ENCODE data around the gene LAMTOR3. TPM values are rescaled to one million over a fixed set of nuclear protein-coding genes. Genes with fewer than 3 reads are reported as not detected.

LAMTOR3 gene
- total and polyA plus RNA-seq, 2 experiments from 2014 or later = 64.3 to 68.1 TPM

- peak overlapping the region; percentile 85 for H2AFZ ChIP-seq
- H3K4me1 ChIP-seq (ENCODE audit: insufficient read depth) = peaks cover 13% of the 10 kb centered on the region
- WGBS, 2 experiments (ENCODE audit: low coverage in 1 of 2, low lambda C conversion rate in 2 of 2, missing lambda C conversion rate in 2 of 2) = 1 to 4% methylated on average over 9 to 12 of the region's 12 CpGs
- H3K9me3 ChIP-seq (ENCODE audit: low read depth) = no peaks in the 10 kb centered on the region
- in situ Hi-C loops (cut with MboI) = no loop called here
- DNase-seq = peak; percentile 54
- peak overlapping the region; percentile 70 for H3K27ac ChIP-seq
- no peaks in the 10 kb centered on the region for H3K9me2 ChIP-seq (ENCODE audit: insufficient read depth)
- H3K27me3 ChIP-seq (replicated peaks; ENCODE audit: insufficient read depth) = no peaks in the 10 kb centered on the region
- H3F3A ChIP-seq (ENCODE audit: insufficient read depth) = peaks cover 30% of the 10 kb centered on the region
- H4K20me1 ChIP-seq (ENCODE audit: insufficient read depth) = no peaks in the 10 kb centered on the region
- peaks cover 54% of the 10 kb centered on the region for H3K79me2 ChIP-seq (ENCODE audit: insufficient read depth)
- peak overlapping the region; percentile 83 for H3K4me3 ChIP-seq
- H3K9ac ChIP-seq = peak overlapping the region; percentile 91
- H3K36me3 ChIP-seq (ENCODE audit: low read depth) = peaks cover 21% of the 10 kb centered on the region
- TF ChIP-seq EZH2 (IDR thresholded peaks at IDR 0.05; ENCODE audit: insufficient read depth, poor library complexity, severe bottlenecking) = no peak
- no peak for TF ChIP-seq EZH2phosphoT487 (IDR thresholded peaks at IDR 0.05; ENCODE audit: insufficient read depth, low read depth)
- H3K4me2 ChIP-seq (ENCODE audit: unreplicated experiment) = peak overlapping the region; percentile 92
Observed at GRCh38 chr4:99893839-99894160, 427 bp downstream of the LAMTOR3 start.

GRCh38 chr4:99893029-99893428 lies 1.2 kb downstream of the LAMTOR3 start:
- no peaks in the 10 kb centered on the region for H3K27me3 ChIP-seq (replicated peaks; ENCODE audit: insufficient read depth)
- peaks cover 23% of the 10 kb centered on the region for H3F3A ChIP-seq (ENCODE audit: insufficient read depth)
- no peak overlapping the region for H2AFZ ChIP-seq
- H3K9ac ChIP-seq = peak overlapping the region; percentile 91
- peak overlapping the region; percentile 83 for H3K4me3 ChIP-seq
- no peak for TF ChIP-seq EZH2 (IDR thresholded peaks at IDR 0.05; ENCODE audit: insufficient read depth, poor library complexity, severe bottlenecking)
- H4K20me1 ChIP-seq (ENCODE audit: insufficient read depth) = no peaks in the 10 kb centered on the region
- H3K9me2 ChIP-seq (ENCODE audit: insufficient read depth) = no peaks in the 10 kb centered on the region
- no peak overlapping the region for H3K27ac ChIP-seq
- DNase-seq = no peak
- H3K9me3 ChIP-seq (ENCODE audit: low read depth) = no peaks in the 10 kb centered on the region
- H3K79me2 ChIP-seq (ENCODE audit: insufficient read depth) = peaks cover 62% of the 10 kb centered on the region
- in situ Hi-C loops (cut with MboI) = no loop called here
- peaks cover 16% of the 10 kb centered on the region for H3K4me1 ChIP-seq (ENCODE audit: insufficient read depth)
- H3K36me3 ChIP-seq (ENCODE audit: low read depth) = peaks cover 17% of the 10 kb centered on the region; the same call in 1 of the 2 replicates
- H3K4me2 ChIP-seq (ENCODE audit: unreplicated experiment) = peak overlapping the region; percentile 92
- WGBS, 2 experiments (ENCODE audit: low coverage in 1 of 2, low lambda C conversion rate in 2 of 2, missing lambda C conversion rate in 2 of 2) = 92 to 93% methylated on average over 8 of the region's 8 CpGs

GRCh38 chr4:99891351-99891750 lies 2.9 kb downstream of the LAMTOR3 start:
- WGBS, 2 experiments (ENCODE audit: low coverage in 1 of 2, low lambda C conversion rate in 2 of 2, missing lambda C conversion rate in 2 of 2) = 75 to 86% methylated on average over 2 of the region's 2 CpGs
- Histone ChIP-seq H2AFZ (no peak overlapping the region), H3K9me3 (ENCODE audit: low read depth) (no peaks in the 10 kb centered on the region), H3K27me3 (replicated peaks; ENCODE audit: insufficient read depth) (no peaks in the 10 kb centered on the region), H3K79me2 (ENCODE audit: insufficient read depth) (peaks cover 77% of the 10 kb centered on the region), H3K9me2 (ENCODE audit: insufficient read depth) (no peaks in the 10 kb centered on the region), H3K4me2 (ENCODE audit: unreplicated experiment) (peak overlapping the region; percentile 5), H3K36me3 (ENCODE audit: low read depth) (peaks cover 18% of the 10 kb centered on the region; the same call in 1 of the 2 replicates), H3K4me1 (ENCODE audit: insufficient read depth) (peaks cover 24% of the 10 kb centered on the region), H4K20me1 (ENCODE audit: insufficient read depth) (no peaks in the 10 kb centered on the region), H3F3A (ENCODE audit: insufficient read depth) (peaks cover 9% of the 10 kb centered on the region), H3K9ac (no peak overlapping the region), H3K27ac (no peak overlapping the region), H3K4me3 (no peak overlapping the region)
- in situ Hi-C loops (cut with MboI) = no loop called here
- no peak for DNase-seq
- no peak for TF ChIP-seq EZH2 (IDR thresholded peaks at IDR 0.05; ENCODE audit: insufficient read depth, poor library complexity, severe bottlenecking)
- TF ChIP-seq EZH2phosphoT487 (IDR thresholded peaks at IDR 0.05; ENCODE audit: insufficient read depth, low read depth) = no peak

- H3K9me2 ChIP-seq (ENCODE audit: insufficient read depth) = no peaks in the 10 kb centered on the region
- H3K4me3 ChIP-seq = no peak overlapping the region
- peak overlapping the region; percentile 16; the same call in 1 of the 2 replicates for H3K27ac ChIP-seq
- no peak overlapping the region for H3K4me2 ChIP-seq (ENCODE audit: unreplicated experiment)
- no peaks in the 10 kb centered on the region for H3K27me3 ChIP-seq (replicated peaks; ENCODE audit: insufficient read depth)
- H3F3A ChIP-seq (ENCODE audit: insufficient read depth) = no peaks in the 10 kb centered on the region; the same call in 1 of the 2 replicates
- peak; percentile 61 for DNase-seq
- H3K9me3 ChIP-seq (ENCODE audit: low read depth) = no peaks in the 10 kb centered on the region
- peaks cover 22% of the 10 kb centered on the region for H3K4me1 ChIP-seq (ENCODE audit: insufficient read depth)
- H2AFZ ChIP-seq = no peak overlapping the region
- H4K20me1 ChIP-seq (ENCODE audit: insufficient read depth) = no peaks in the 10 kb centered on the region
- H3K36me3 ChIP-seq (ENCODE audit: low read depth) = peaks cover 53% of the 10 kb centered on the region
- 36 to 38% methylated on average over 5 of the region's 5 CpGs for WGBS, 2 experiments (ENCODE audit: low coverage in 1 of 2, low lambda C conversion rate in 2 of 2, missing lambda C conversion rate in 2 of 2)
- no peak for TF ChIP-seq EZH2phosphoT487 (IDR thresholded peaks at IDR 0.05; ENCODE audit: insufficient read depth, low read depth)
- TF ChIP-seq EZH2 (IDR thresholded peaks at IDR 0.05; ENCODE audit: insufficient read depth, poor library complexity, severe bottlenecking) = no peak
- H3K79me2 ChIP-seq (ENCODE audit: insufficient read depth) = peaks cover 79% of the 10 kb centered on the region
- H3K9ac ChIP-seq = peak overlapping the region; percentile 5; the same call in 1 of the 2 replicates
- in situ Hi-C loops (cut with MboI) = no loop called here
Observed at GRCh38 chr4:99887837-99888236, 6.4 kb downstream of the LAMTOR3 start.

DNA sequence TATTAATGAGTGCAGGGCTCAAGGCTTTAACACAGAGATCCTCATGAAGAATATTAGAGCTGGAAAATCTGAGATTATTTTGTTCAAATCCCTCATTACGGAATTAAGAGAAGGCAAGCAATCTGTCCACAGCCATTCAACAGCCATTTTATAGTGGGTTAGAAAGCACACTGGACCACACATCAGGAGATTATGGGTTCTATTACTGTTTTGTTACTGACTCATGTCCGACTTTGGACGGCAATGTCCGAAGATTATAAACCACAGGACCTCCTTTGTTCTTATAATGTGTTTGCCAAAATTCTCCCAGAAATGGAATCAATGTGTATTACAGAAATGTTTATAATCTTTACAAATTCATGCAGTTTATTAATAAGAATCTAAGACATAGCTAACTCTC lies 8.1 kb downstream of the LAMTOR3 start:
- peak; percentile 35 for DNase-seq
- H3K9me3 ChIP-seq (ENCODE audit: low read depth) = no peaks in the 10 kb centered on the region
- peaks cover 63% of the 10 kb centered on the region for H3K36me3 ChIP-seq (ENCODE audit: low read depth)
- H4K20me1 ChIP-seq (ENCODE audit: insufficient read depth) = no peaks in the 10 kb centered on the region
- no peak overlapping the region for H2AFZ ChIP-seq
- H3K9ac ChIP-seq = no peak overlapping the region
- H3K4me2 ChIP-seq (ENCODE audit: unreplicated experiment) = no peak overlapping the region
- H3F3A ChIP-seq (ENCODE audit: insufficient read depth) = no peaks in the 10 kb centered on the region; the same call in 1 of the 2 replicates
- no peak overlapping the region for H3K4me3 ChIP-seq
- H3K79me2 ChIP-seq (ENCODE audit: insufficient read depth) = peaks cover 62% of the 10 kb centered on the region
- peaks cover 21% of the 10 kb centered on the region for H3K4me1 ChIP-seq (ENCODE audit: insufficient read depth)
- in situ Hi-C loops (cut with MboI) = no loop called here
- WGBS, 2 experiments (ENCODE audit: low coverage in 1 of 2, low lambda C conversion rate in 2 of 2, missing lambda C conversion rate in 2 of 2) = 64 to 65% methylated on average over 4 of the region's 4 CpGs
- no peak overlapping the region for H3K27ac ChIP-seq
- no peaks in the 10 kb centered on the region for H3K9me2 ChIP-seq (ENCODE audit: insufficient read depth)
- no peak for TF ChIP-seq EZH2 (IDR thresholded peaks at IDR 0.05; ENCODE audit: insufficient read depth, poor library complexity, severe bottlenecking)
- TF ChIP-seq EZH2phosphoT487 (IDR thresholded peaks at IDR 0.05; ENCODE audit: insufficient read depth, low read depth) = no peak
- no peaks in the 10 kb centered on the region for H3K27me3 ChIP-seq (replicated peaks; ENCODE audit: insufficient read depth)

Measured in GM23248 (cell line).